Measurements from ENCODE around the gene DTNBP1. TPM values are rescaled to one million over a fixed set of nuclear protein-coding genes. Genes with fewer than 3 reads are reported as not detected.
A peak's percentile ranks its signal among the peaks of the same experiment; 100 is the strongest.

The DTNBP1 gene
- 15.1 TPM for polyA plus RNA-seq (2013, experiment 1 of 2; ENCODE audit: insufficient read length)
- polyA plus RNA-seq (2013, experiment 2 of 2; ENCODE audit: insufficient read length): 12.8 TPM

- DNase-seq: peak; percentile 71
Measured at GRCh38 chr6:15662326-15663129, at the start of gene DTNBP1. Gene DTNBP1, minus strand, starts transcription at chr6:15663028. Its CDS starts 159 bp downstream, at chr6:15662869.

GRCh38 chr6:15709651-15710269 is 46.9 kb upstream of the DTNBP1 start:
- no peak for DNase-seq

DNA sequence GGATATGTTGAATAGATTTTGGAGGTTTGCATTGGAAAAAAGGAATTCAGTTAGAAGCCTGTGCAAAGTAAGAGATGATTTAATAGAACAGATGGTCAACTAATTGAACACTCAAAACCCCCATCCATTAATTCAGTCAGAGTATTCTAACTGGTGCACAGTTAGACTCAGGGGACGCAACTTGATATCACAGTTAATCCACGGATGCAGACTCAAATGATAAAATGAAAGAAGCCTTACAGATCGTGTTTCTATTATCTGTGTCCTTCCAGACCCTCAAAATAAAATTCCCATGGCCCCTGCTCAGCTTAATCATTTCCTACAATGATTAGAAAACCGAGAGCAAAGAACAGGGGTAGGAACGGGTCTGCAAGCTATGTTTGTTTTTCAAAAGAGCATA is 45.4 kb upstream of the DTNBP1 start:
- DNase-seq: no peak

- no peak for DNase-seq
Measured at GRCh38 chr6:15705981-15706380, 43.2 kb upstream of the DTNBP1 start.

GRCh38 chr6:15698471-15698870 is 35.6 kb upstream of the DTNBP1 start:
- DNase-seq: no peak

- no peak for DNase-seq
Measured at GRCh38 chr6:15697895-15698294, 35.1 kb upstream of the DTNBP1 start.

- DNase-seq: peak; percentile 89
Measured at GRCh38 chr6:15691250-15691869, 28.5 kb upstream of the DTNBP1 start.

DNA sequence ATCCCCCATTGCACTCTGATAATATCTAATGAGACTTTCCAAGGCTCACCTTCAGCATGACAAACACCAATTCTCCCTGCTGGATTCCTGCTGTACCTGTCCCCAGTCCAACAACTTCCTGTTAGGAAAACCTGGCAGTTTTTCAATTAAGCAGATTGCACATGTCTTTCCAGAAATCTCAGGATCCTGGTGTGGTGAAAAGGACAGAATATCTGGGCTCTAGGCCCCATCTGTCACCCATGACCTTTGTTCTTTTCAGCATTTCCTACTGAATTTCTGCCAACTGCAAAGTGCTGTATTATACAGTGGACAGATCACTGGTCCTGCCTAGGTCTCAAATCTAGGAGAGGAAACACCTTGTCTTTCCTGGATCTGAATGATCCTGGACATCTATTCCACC is 27.7 kb upstream of the DTNBP1 start:
- DNase-seq: no peak

DNA sequence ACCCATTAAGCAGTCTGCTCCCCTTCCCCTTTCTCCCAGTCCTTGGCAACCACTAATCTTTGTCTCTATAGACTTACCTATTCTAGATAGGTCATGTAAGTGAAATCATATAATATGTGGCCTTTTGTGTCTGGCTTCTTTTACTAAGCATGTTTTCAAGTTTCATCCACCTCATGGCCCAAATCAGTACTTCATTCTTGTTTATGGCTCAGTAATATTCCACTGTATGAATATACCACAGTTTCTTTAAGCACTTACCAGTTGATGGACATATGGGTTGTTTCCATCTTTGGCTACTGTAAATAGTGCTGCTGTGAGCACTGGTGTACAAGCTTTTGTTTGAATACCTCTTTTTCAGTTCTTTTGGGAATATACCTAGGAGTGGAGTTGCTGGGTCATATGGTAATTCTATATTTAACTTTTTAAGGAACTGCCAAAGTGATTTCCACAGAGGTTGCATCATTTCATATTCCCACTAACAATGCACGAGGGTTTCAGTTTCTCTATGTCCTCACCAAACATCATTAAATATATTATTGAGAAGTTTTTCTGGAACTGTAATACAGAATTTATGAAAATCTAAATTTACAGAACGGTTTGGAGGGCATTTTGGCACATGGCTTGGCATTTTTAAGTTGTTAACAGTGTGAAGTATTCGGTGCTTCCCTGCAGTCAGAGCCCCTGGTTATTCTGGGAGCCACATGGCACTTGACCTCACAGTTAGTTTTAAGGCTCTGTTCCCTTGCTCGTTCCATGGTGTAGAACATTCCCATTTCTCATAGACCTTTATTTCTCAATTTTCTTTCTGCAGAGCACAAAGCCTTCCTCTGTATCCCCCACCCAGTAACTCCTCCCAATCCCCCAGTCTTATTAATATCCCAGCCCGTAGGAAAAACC is 27.0 kb upstream of the DTNBP1 start:
- no peak for DNase-seq

DNA sequence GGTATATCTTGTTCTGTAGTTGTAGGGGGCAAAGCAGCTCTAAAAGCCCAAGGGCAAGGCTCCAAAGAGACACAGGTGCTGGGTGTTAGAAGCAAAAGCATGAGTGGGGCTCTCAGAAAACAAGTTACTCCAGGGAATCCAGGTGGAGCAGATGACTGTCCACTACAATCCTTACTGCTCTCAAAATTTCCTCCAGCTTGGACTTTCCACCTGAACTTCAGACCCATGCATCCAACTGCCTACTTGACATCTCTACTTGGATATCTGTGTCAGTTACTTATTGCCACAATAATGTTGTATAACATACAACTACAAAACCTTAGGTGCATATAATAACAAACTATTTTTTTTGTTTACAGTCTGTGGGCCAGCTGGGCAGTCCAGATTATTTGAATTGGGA is 22.8 kb upstream of the DTNBP1 start:
- DNase-seq: no peak

- no peak for DNase-seq
Measured at GRCh38 chr6:15682965-15683822, 20.4 kb upstream of the DTNBP1 start.

DNA sequence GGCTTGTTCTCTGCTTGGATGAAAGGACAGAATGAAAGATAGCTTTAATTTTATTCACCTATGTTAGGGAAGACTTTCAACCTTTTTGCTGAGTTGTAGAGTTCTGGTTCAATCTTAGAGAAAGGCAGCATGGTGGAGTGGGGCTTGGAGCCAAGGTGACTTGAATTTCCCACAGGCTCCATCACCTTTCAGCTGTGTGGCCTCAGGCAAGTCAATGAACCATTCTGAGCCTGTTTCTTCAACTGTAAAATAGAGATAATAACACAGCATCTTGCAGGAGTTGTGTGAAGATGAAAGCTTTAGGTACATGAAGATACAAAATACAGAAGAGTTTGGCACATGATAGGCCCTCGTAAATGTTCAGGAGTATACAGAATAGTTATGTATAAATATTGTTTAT is 19.1 kb upstream of the DTNBP1 start:
- no peak for DNase-seq

DNA sequence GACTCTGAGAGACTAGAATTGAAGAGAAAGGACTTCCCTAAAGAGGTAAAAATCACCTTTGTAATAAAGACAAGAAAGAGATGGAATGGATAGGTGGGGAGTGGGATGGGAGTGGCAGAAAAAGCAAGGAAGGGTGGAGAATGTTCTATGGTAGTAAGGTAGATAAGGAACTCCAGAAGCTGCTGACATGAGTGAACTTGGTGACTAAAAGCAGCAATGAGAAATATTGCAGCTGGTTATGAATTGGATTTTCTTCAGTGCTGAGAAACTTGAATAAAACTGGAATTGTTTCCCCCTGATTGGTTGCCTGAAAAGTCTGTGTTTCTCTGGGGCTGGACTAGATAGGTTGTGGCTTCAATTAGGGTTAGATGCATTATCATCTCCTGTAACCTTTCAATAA is 15.7 kb upstream of the DTNBP1 start:
- DNase-seq: no peak

DNA sequence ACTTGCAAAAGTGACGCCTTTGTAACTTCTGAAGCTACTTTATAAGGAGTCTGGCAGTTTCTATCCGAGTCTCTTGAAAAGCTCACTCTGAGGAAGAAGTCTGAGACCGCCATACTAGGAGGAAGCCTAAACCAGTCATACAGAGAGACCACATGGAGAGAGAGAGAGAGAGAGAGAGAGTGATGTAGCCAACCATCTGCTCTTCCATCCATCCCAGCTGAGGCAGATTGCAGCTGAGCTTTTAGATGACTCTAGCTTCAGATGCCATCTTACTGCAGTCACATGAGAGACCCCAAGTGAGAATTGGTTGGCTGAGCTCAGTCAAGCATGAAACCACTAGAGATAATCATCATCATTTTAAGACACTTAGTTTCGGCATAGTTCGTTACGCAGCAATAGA is 15.0 kb upstream of the DTNBP1 start:
- no peak for DNase-seq

GRCh38 chr6:15675536-15676220 is 12.8 kb upstream of the DTNBP1 start:
- DNase-seq: no peak

- DNase-seq: no peak
Measured at GRCh38 chr6:15674690-15675386, 12.0 kb upstream of the DTNBP1 start.

- no peak for DNase-seq
Measured at GRCh38 chr6:15673666-15674065, 10.8 kb upstream of the DTNBP1 start.

DNA sequence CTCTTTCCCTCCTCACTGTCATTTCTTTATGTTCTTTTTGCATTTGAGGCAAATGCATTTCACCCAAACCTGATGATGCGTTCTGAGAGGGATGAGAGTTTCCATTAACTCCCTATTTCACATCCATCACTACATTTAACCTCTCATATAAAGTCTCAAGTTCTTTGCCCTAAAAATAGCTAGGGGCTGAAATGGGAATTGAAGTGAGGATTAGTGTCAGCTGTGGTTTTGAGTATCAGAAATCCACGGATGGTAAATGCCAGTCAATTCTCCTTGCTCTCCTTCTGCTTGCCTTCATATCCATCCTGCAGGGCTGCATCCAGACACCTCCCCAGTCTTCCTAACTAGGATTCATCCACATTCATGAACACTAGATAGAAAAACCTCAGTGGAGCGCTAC is 10.0 kb upstream of the DTNBP1 start:
- DNase-seq: no peak

GRCh38 chr6:15672291-15672690 is 9.5 kb upstream of the DTNBP1 start:
- DNase-seq: no peak

- no peak for DNase-seq
Measured at GRCh38 chr6:15668918-15669317, 6.1 kb upstream of the DTNBP1 start.

Data from fibroblast of skin of scalp (primary cell).